Gastroesophageal sphincter (tissue), 4 donors: Measurements from ENCODE around the gene AXL. TPM values are rescaled to one million over a fixed set of nuclear protein-coding genes. Genes with fewer than 3 reads are reported as not detected.

ENCODE experiments used
- ATAC-seq: fragments of 150-250 bp; one replicate; pipeline ENCODE4 v1.9.1; 2016; ENCODE audit warnings: mild to moderate bottlenecking, moderate library complexity
- H3K27ac ChIP-seq, 4 donors: fragments of 200-600 bp; sonication (generic) in 3 of 4; 1 replicate in 3 of 4; 2 replicates in 1 of 4; pipeline ENCODE4 v1.5.1; 2016 to 2019
- H3K27me3 ChIP-seq: fragments of 200-600 bp; sonication (generic); one replicate; pipeline ENCODE4 v1.5.1; 2019
- H3K36me3 ChIP-seq, 2 donors: fragments of 200-600 bp; sonication (generic); one replicate each; pipeline ENCODE4 v1.5.1; 2019; ENCODE audit warnings: control low read depth in 1 of 2
- H3K4me1 ChIP-seq, 3 donors: fragments of 200-600 bp; sonication (generic); 1 replicate in 2 of 3; 2 replicates in 1 of 3; pipeline ENCODE4 v1.5.1; 2016 to 2019; ENCODE audit warnings: control low read depth in 2 of 3
- H3K4me3 ChIP-seq, 2 donors: fragments of 200-600 bp; sonication (generic); one replicate each; pipeline ENCODE4 v1.5.1; 2019; ENCODE audit warnings: mild to moderate bottlenecking in 1 of 2, moderate library complexity in 1 of 2
- H3K9me3 ChIP-seq, 3 donors: fragments of 200-600 bp; sonication (generic); one replicate each; pipeline ENCODE4 v1.5.1; 2017 to 2019; ENCODE audit warnings: control low read depth in 2 of 3
- EP300 ChIP-seq: sonication (generic); formaldehyde crosslinking; IDR thresholded peaks from one replicate; pipeline ENCODE4 v1.6.1; 2017; ENCODE audit warnings: antibody characterized with exemption, mild to moderate bottlenecking
- POLR2A ChIP-seq, 2 donors: fragments of 450-650 bp; IDR thresholded peaks; one replicate each; pipeline ENCODE4 v1.6.1; 2017; ENCODE audit warnings: antibody characterized with exemption in 2 of 2, mild to moderate bottlenecking in 2 of 2, moderate library complexity in 1 of 2
- POLR2AphosphoS5 ChIP-seq: sonication (generic); formaldehyde crosslinking; IDR thresholded peaks from one replicate; pipeline ENCODE4 v1.6.1; 2017; ENCODE audit warnings: antibody characterized with exemption
- WGBS, 2 donors: methylation state at CpG; one replicate each; pipeline ENCODE4 v1.1.5; 2018; ENCODE audit warnings: low coverage in 1 of 2; 5-methylcytosine and 5-hydroxymethylcytosine counted together
- total RNA-seq, 4 donors: library from RNA; depleted of rRNA; stranded (reverse); fragments of >200 nt; gene quantifications; one replicate each; pipeline ENCODE4 v1.1.0, GENCODE V29; 2016
- TF ChIP-seq, protein P1 (sequence below), 4 experiments: fragments of 200-600 bp in 2 of 4; fragments of 450-650 bp in 2 of 4; sonication (generic) in 1 of 4; IDR thresholded peaks; one replicate each; pipeline ENCODE4 v1.5.1; 2017 to 2019; ENCODE audit warnings: antibody characterized with exemption in 4 of 4, mild to moderate bottlenecking in 2 of 4, moderate library complexity in 2 of 4

AXL gene
- total RNA-seq, 4 donors from 2014 or later, result 129 to 232 (median 166) TPM

GRCh38 chr19:41214161-41214560 lies 4.9 kb upstream of the AXL start:
- Histone ChIP-seq H3K9me3 (no peaks in the 10 kb centered on the region), H3K4me1 (peaks cover 0 to 11% (median 0%) of the 10 kb centered on the region in 3 donors), H3K27ac (no peak overlapping the region), H3K36me3 (no peaks in the 10 kb centered on the region), H3K4me3 (no peak overlapping the region), H3K27me3 (no peaks in the 10 kb centered on the region)
- TF ChIP-seq EP300 (no peak), POLR2A (IDR thresholded peaks at IDR 0.05) (no peak), POLR2AphosphoS5 (no peak)
- TF ChIP-seq, protein P1, sequence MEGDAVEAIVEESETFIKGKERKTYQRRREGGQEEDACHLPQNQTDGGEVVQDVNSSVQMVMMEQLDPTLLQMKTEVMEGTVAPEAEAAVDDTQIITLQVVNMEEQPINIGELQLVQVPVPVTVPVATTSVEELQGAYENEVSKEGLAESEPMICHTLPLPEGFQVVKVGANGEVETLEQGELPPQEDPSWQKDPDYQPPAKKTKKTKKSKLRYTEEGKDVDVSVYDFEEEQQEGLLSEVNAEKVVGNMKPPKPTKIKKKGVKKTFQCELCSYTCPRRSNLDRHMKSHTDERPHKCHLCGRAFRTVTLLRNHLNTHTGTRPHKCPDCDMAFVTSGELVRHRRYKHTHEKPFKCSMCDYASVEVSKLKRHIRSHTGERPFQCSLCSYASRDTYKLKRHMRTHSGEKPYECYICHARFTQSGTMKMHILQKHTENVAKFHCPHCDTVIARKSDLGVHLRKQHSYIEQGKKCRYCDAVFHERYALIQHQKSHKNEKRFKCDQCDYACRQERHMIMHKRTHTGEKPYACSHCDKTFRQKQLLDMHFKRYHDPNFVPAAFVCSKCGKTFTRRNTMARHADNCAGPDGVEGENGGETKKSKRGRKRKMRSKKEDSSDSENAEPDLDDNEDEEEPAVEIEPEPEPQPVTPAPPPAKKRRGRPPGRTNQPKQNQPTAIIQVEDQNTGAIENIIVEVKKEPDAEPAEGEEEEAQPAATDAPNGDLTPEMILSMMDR (IDR thresholded peaks at IDR 0.05), result no peak
- ATAC-seq, result no peak
- WGBS, 2 donors, result 71 to 100% methylated on average over 1 of the region's 1 CpG

GRCh38 chr19:41217741-41218140 lies 1.3 kb upstream of the AXL start:
- Histone ChIP-seq H3K36me3 (peaks cover 0 to 21% of the 10 kb centered on the region in 2 donors), H3K4me3 (no peak overlapping the region), H3K27ac (peak overlapping the region in 3 of 4 donors; percentile 93 to 99 (median 93)), H3K9me3 (no peaks in the 10 kb centered on the region), H3K4me1 (peaks cover 0 to 38% (median 6%) of the 10 kb centered on the region in 3 donors), H3K27me3 (no peaks in the 10 kb centered on the region)
- WGBS, 2 donors, result 0 to 38% methylated on average over 1 to 7 of the region's 7 CpGs
- ATAC-seq, result no peak
- TF ChIP-seq, protein P1 (IDR thresholded peaks at IDR 0.05), result no peak
- no peak for TF ChIP-seq POLR2AphosphoS5
- no peak for TF ChIP-seq EP300
- TF ChIP-seq POLR2A (IDR thresholded peaks at IDR 0.05), result no peak

DNA sequence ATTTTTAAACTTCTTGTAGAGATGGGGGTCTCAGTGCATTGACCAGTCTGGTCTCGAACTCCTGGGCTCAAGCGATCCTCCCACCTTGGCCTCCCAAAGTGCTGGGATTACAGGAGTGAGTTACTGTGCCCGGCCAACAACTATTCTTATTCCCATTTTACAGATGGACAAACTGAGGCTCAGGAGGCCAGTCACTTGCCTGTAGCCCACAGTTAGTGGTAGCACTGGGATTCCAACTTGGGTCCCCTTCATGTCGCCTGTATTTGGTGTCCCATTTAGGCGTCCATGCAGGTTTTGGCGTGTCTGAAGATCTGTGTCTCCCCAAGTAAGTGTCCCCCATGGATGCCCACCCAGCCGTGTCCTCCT lies 791 bp upstream of the AXL start:
- WGBS, 2 donors, result 80 to 82% methylated on average over 1 to 2 of the region's 7 CpGs
- H3K27me3 ChIP-seq, result no peaks in the 10 kb centered on the region
- no peak for ATAC-seq
- H3K4me1 ChIP-seq, result peaks cover 0 to 43% (median 6%) of the 10 kb centered on the region in 3 donors
- TF ChIP-seq POLR2AphosphoS5 (no peak), POLR2A (IDR thresholded peaks at IDR 0.05) (no peak), EP300 (no peak)
- TF ChIP-seq, protein P1 (IDR thresholded peaks at IDR 0.05), result no peak
- H3K36me3 ChIP-seq, result peaks cover 0 to 24% of the 10 kb centered on the region in 2 donors
- H3K27ac ChIP-seq, result peak overlapping the region; percentile 86 to 99 (median 93)
- H3K9me3 ChIP-seq, result no peaks in the 10 kb centered on the region
- H3K4me3 ChIP-seq, result peak overlapping the region; percentile 57 to 68

DNA sequence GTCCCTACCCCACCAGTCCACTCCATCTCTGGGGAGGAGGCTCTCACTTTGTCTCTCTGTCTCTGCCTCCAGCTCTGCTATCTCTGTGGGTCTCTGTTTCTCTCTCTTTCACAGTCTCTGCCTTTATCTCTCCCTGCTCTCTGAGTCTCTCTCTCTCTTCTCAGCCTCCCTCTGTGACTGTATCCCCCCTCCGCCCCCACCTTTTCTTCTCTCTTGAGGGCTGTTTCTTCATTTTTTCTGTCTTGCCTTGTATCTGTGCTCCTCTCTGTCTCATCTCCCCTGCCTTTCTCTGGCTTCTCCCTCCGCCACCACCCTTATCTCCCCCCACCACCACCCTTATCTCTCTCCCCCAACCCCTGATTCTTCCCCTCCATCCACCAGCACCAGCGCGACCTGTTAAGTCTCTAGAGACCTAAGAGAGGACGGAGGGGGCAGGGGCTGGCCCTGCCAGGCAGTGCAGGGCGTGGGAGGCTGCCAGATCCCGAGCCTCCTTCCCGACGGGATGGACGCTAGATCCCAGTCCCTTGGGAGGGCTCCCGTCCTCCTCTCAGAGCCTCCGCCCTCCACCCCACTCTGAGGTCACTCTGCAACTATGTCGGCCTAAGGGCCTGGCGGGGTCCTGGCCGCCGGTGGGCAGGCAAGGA lies 1.0 kb downstream of the AXL start:
- Histone ChIP-seq H3K27ac (peak overlapping the region; percentile 86 to 99 (median 93)), H3K27me3 (no peaks in the 10 kb centered on the region), H3K36me3 (peaks cover 0 to 24% of the 10 kb centered on the region in 2 donors), H3K4me3 (peak overlapping the region; percentile 57 to 68), H3K4me1 (peaks cover 0 to 61% (median 19%) of the 10 kb centered on the region in 3 donors), H3K9me3 (no peaks in the 10 kb centered on the region)
- peak; percentile 26 for ATAC-seq
- WGBS, 2 donors, result 0 to 15% methylated on average over 2 of the region's 16 CpGs
- peak; percentile 69 for TF ChIP-seq POLR2AphosphoS5
- TF ChIP-seq POLR2A (IDR thresholded peaks at IDR 0.05), result no peak

GRCh38 chr19:41220811-41221210 lies 1.8 kb downstream of the AXL start:
- Histone ChIP-seq H3K4me1 (peaks cover 0 to 69% (median 24%) of the 10 kb centered on the region in 3 donors), H3K27ac (peak overlapping the region; percentile 86 to 99 (median 93)), H3K36me3 (peaks cover 0 to 24% of the 10 kb centered on the region in 2 donors), H3K4me3 (peak overlapping the region; percentile 57 to 68), H3K27me3 (no peaks in the 10 kb centered on the region), H3K9me3 (no peaks in the 10 kb centered on the region)
- no peak for ATAC-seq
- WGBS, 2 donors, result 29 to 40% methylated on average over 4 to 6 of the region's 9 CpGs
- TF ChIP-seq, protein P1 (IDR thresholded peaks at IDR 0.05), result no peak
